Measurements from ENCODE around the gene GINS1.

GRCh38 chr20:25360631-25361286 lies 46.7 kb upstream of the GINS1 start:
- no peak for TF ChIP-seq CREB1 (IDR thresholded peaks at IDR 0.05; ENCODE audit: low read depth)
- no peak for TF ChIP-seq TEAD4 (IDR thresholded peaks at IDR 0.05)

All from Ishikawa (cell line).